Fibroblast of mammary gland (primary cell): ENCODE data around the gene PSME2.

ENCODE experiments used
- DNase-seq: peaks from one replicate; pipeline ENCODE4 v3.0.0-alpha.2; 2010; ENCODE audit warnings: low read depth
- H3K4me3 ChIP-seq: 2 replicates; pipeline ENCODE4 v1.5.1; 2011; ENCODE audit warnings: low read depth, mild to moderate bottlenecking, low read length, moderate library complexity; ENCODE audit not compliant: control insufficient read depth
- CTCF ChIP-seq: conservative IDR thresholded peaks from 2 replicates; pipeline ENCODE4 v1.5.1; 2011; ENCODE audit warnings: low read depth, low read length, inconsistent platforms; ENCODE audit not compliant: control insufficient read depth, insufficient read depth

PSME2 gene

GRCh38 chr14:24189460-24189859 lies 43.0 kb upstream of the PSME2 start:
- no peak for DNase-seq
- no peak for TF ChIP-seq CTCF
- H3K4me3 ChIP-seq, result no peak overlapping the region

- no peak for DNase-seq
- no peak for TF ChIP-seq CTCF
- H3K4me3 ChIP-seq, result no peak overlapping the region
These were observed 42.6 kb upstream of the PSME2 start for GRCh38 chr14:24189059-24189375.

- H3K4me3 ChIP-seq, result peak within 1 kb of the TSS; percentile 86
- DNase-seq, result peak; percentile 97
- no peak for TF ChIP-seq CTCF
These were observed 42.0 kb upstream of the PSME2 start, which contains the start of gene IPO4 for GRCh38 chr14:24188251-24189058. IPO4 (minus strand) TSS chr14:24188816; CDS start chr14:24188787, 29 bp downstream.

GRCh38 chr14:24187539-24187915 lies 41.1 kb upstream of the PSME2 start:
- no peak for DNase-seq
- peak overlapping the region; percentile 86 for H3K4me3 ChIP-seq
- TF ChIP-seq CTCF, result no peak

- no peak for DNase-seq
- no peak for TF ChIP-seq CTCF
- no peak overlapping the region for H3K4me3 ChIP-seq
These were observed 40.6 kb upstream of the PSME2 start for GRCh38 chr14:24186831-24187538.

GRCh38 chr14:24185741-24186140 lies 39.3 kb upstream of the PSME2 start:
- DNase-seq, result no peak
- no peak overlapping the region for H3K4me3 ChIP-seq
- no peak for TF ChIP-seq CTCF
